Stimulated activated CD4-positive, alpha-beta T cell treated with anti-CD3 and anti-CD28 coated beads, Interleukin-4, amount 100 ng/mL, for 4 hours (primary cell): ENCODE data around the gene PM20D2.
A peak's percentile ranks its signal among the peaks of the same experiment; 100 is the strongest.

Experiments used
- DNase-seq, 2 experiments: peaks; one replicate each; pipeline ENCODE4 v3.0.0-alpha.2; 2020

The PM20D2 gene

DNA sequence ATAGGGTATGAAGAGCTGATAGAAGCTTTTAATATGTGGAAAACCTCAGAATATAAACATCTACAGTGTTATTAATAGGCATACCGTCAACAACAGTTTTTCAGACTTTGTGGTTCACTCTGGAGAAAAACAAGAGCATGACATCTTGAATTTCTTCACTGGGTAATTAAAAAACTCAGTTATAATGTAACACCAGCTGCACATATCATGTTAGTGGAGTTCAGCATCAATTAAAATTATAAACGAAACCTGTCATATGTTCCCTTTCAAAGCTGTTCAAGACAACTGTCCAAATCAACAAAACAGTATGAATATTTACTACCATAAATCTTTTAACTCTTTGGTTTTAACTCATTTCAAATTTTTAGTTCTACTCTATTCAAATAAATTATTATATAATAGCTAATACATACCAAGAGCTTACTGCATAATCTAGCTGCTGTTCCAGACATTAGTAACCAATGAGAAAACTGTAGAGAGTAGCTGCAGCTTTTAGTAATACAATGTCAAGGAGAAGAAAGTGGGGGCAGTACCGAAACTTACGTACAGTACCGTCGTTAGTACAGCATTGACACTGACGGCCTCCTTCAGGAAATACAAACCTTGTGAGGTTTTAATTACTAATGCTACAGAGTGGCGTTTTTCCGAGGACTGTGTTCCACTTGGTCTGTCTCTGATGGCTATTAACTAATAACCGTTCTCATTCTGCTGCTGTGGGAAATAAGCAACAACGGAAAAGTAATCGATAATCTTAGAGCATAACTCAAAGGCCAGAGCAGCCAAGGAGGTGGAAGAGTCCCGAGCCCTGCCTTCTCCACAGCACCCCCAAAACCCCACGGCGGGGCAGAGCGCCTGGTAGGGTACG, 532 bp upstream of the PM20D2 start:
- DNase-seq, result peak in 1 of 2 experiments; percentile 27

DNA sequence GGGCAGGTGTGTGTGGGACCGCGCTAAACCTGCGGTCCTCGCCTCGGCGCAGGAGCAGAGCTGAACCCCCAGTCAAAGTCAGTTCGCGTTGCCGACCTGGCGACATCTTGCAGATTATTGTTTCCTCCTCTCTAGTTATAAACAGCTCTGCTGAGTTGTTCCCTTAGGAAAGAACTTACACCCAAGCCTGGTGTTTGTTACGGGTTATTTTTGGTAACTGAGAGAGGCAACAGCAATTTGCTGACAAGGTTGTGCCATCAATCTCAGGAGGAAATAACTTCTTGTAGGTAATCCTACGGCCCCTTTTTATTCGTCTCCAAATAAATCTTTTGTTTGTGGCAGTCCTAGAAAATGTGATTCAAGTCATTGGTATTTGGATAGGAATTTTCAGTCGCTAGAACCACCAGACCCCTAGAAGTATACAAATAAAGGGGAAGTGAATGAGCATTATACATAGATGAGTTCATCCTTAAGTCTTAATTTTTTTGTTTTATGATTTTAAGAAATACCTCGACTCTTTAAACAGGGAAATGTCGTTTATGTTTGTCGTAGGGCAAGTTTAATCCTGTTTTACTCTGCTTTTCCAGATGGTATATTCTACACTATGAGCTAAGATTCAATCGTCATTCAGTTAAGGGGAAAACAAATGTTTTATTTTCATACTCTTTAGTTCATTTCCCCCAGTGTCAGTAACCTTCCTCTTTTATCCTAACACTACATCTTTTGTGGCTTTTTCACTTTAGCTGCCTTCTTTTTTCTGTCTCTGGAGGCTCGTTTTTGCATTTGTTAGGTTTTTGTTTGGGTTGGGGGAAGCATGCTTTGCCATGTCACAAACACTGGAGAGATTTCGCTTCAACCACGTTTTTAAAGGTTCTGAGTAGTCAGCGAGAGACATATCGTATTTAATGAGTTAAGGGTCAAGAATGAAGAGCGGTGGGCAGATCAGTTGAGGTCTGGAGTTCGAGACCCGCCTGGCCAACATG, 1.2 kb downstream of the PM20D2 start:
- DNase-seq, result peak; percentile 24 to 33

DNA sequence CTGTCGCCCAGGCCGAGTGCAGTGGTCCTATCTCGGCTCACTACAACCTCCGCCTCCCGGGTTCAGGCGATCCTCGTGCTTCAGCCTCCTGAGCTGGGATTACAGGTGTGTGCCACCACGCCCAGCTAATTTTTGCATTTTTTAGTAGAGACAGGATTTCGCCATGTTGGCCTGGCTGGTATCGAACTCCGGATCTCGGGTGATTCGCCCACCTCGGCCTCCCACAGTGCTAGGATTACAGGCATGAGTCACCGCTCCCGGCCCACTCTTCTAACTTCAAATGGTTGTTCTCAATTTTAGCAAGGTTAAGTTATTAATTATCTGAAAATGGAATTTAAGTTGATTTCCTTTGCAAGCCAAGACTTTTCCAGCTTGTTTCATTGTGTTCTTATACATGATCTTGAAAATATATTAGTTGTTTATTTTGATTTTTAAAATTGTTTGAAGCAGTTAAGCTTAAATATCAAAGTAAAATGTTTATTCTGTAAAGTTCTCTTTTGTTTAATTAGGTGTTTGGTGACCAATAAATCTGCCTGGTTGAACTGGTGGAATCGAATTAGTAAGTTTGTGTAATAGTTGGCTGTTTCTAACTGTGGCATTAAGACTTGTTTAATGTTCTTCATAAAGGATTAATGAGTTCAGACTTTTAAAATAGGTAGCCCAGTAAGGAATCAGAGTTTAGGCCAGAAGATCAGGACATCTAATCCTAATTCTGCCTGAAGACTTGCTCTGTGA, 2.3 kb downstream of the PM20D2 start:
- DNase-seq, result peak; percentile 30 to 49

DNA sequence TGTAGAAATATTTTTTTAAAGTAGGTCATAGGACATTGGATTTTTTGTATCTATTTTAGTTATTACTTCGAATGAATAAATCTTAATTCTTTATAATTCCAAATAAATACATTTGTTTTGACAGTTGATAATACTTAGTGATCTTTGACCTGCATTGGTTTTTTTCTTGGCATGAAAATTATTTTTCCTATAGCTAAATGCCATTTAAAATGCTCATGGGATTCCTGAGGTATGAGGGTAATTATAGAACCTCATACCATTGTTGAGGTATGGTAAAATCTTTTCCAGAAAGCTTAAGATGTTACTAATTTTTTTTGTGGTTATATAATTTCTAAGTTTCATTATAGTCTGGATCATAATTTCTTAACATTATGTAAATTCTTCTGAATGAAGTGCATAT, 8.3 kb downstream of the PM20D2 start:
- no peak for DNase-seq

DNA sequence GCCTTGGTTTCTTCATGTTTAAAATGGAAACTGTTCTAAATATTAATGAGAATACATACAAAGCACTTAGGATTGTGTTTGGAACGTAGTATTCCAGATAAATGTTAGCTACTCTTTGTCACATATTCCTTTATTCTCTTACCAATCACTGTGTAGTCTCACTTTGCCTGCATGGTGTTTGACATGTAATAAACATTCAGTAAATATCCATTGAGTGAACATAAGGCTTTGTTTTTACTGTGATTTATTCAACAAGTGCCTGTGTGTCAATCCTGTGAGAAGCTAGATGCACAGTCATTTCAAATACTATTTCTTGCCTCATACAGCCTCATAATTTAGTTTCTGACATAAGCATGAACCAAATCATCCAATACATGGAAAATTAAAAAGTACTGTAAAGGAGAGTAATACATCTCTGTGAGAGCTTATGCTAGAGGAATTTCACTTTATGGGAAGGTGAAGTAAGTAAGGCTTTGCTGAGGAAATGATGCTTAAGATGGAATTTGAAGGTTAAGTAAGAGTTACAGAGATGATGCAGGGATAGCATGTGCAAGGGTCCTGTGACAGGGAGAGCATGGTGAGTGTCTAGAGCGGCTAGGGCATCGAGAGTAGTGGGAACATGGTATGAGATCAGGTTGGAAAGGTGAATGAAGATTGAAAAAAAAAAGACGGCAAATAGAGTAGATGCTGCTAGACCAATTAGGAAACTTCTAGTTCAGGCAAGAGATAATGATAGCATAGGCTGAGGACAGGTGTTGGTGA, 14.7 kb downstream of the PM20D2 start:
- no peak for DNase-seq

DNA sequence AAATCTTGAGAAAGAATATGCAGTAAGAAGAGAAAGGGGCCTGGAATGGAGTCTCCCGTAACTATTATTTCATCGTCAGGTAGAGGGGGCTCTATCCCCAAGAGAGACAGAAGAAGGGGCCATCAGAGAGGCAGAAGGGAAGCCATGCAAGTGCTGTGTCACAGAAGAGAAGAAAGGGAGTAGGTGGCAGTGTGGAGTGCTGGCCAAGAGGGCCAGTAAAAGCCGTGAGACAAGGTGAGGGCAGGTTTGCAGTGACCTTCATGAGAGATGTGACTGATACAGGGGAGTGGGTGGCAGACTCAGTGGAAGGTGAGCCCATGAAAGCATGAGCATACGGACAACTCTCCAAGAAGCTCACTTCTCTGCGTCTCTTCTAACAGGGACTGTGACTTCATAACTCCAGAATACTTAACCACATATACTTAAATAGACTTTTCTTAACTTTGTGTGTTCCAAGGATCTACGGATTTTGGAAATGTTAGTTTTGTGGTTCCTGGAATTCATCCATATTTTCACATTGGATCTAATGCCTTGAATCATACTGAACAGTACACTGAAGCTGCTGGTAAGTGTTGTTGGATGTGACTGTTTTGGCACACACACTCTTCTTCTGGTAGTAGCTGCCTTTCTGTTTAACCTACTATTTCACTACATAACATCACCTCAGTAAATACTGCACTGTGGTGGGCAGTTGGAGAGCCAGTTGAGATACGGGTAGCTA, 15.6 kb downstream of the PM20D2 start:
- DNase-seq, result no peak

DNA sequence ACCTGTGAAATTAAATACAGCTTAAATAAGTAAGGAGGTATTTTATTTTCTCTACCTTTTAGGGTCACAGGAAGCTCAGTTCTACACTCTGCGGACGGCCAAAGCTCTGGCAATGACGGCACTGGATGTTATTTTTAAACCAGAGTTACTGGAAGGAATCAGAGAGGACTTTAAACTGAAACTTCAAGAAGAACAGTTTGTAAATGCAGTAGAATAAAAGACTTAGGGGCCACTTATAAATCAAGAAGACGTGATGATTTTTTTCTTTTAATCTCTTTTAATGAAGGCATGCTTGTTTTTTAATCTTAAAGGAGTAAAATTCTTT, 16.2 kb downstream of the PM20D2 start:
- DNase-seq, result no peak

DNA sequence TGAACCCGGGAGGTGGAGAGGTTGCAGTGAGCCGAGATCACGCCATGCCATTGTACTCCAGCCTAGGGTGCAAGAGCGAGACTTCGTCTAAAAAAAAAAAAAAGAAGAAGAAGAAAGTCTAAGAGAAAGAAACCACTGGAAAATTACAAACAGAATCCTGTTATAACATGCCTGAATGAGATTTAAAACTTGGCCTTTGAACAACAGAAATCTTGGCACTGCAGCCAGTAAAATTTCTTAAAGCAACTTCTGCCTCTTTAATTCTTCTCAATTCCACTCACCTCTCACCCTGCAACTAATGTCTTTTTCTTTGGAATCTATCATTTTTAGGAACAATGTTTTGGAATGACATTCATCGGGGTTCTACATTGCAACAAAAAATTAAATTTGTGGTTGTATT, 26.3 kb downstream of the PM20D2 start:
- DNase-seq, result no peak

DNA sequence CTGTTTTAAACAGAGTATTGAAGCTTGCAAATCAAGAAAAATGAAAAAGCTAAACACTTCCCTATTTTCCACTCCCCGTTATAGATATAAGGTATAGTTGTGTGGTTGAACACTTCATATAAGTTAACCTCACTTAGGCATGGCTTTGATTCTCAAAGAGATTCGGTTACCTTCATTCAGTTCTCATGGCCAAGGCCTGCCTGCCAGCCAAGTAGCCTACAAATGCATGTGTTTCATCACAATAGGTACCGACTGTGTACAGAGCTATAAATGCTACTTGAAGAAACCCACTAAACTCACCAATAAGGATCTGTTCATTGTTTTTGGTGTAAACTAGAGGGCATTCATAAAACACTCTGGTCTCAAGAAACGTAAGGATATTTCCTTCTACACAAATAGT, 27.8 kb downstream of the PM20D2 start:
- no peak for DNase-seq

DNA sequence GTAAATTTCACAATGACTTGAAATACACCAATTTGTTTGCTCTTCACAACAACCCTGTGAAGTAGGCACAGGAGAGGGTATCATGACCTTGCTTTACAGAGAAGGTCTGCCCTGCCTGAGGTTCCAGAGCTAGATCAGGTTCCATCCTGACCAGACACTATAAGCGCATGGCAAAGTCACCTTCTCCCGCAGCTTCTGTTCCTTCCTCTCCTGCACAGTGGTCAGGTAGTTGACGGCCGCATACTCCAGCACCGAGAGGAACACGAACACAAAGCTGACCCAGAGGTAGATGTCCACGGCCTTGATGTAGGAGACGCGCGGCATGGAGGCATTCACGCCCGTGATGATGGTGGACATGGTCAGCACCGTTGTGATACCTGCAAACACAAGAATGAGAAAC, 34.3 kb downstream of the PM20D2 start:
- DNase-seq, result no peak

DNA sequence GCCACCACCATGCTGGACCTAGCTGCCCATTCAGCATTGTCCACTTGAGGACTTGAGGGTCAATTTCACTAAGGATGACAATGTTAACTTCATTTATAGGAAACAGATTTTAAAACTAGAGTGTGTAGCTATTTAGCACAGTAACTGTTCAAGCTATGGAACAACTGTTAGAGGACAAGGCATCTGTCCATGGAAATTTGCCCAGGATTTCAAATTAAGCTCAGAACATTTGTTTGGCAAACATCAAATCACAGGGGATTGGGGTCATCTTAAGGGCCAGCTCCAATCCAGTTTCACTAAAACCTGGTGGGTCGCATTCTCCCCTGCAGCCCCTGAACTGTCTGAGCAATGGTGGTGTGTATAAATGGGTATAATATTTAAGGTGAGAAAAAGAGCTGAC, 35.1 kb downstream of the PM20D2 start:
- no peak for DNase-seq

DNA sequence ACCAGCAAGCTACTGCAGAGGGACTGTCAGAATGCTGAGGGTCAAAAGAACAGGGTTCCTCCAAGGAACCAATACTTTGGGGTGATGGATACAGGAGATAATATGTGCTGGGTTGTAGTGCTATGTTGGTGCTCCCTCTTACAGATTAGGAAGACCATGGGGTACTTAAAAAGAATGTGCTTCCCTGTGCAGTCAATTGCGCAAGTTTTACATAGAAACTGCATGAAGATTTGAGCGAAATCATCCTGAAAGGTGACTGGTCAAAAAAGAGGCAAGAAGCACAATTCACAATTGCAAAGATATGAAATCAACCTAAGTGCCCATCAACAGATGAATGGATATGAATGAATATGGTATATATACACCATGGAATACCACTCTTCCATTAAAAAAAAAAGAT, 37.4 kb downstream of the PM20D2 start:
- no peak for DNase-seq

DNA sequence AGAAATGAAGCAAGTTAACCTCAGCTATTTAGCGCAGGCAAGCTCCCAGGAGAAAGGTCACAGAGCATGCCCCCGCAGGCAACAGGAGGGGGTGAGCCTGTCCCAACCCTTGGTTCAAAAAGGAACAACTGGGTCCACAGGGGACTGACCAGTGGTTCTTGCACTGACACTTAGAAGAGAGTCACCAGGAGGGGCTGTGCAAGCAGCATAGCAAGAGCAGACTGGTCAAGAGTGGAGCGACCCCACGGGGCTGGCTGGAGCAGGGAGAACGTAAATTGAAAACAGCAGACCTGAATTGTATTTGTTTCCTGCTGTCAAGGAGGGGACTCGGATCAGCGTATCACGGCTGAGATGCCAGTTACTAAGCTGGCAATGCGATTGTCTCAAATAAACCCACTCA, 38.5 kb downstream of the PM20D2 start:
- no peak for DNase-seq

DNA sequence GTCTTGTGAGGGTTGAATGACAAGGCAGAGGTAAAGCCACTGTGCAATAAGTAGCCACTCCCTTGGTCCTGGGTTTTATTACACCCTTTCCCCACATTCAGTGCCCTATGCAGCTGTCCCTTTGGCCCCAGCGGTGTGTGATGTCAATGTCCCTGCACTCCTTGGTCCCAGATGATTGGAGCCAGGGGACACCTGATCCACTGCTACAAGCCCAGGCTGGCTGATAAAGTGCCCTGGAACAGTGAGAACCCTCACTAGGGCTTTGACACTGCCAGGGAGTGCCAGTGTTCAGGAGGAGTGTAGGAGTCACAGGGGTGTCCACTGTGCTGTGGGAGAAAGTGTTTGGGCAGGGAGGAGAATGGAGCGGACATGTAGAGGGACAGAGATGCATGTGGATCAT, 40.9 kb downstream of the PM20D2 start:
- DNase-seq, result no peak

DNA sequence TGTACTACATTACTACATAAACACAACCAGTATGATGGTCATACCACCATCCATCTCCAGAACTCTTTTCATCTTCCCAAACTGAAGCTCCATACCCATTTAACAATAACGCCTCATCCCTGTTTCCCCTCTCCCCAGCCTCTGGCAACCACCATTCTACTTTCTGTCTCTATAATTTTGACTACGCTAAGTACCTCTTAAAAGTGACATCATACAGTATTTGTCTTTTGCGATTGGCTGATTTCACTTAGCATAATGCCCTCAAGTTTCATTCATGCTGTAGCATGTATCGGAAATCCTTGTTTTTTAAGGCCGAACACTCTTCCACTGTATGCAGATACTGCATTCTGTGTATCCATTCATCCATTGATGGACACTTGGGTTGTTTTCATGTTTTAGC, 41.6 kb downstream of the PM20D2 start:
- no peak for DNase-seq

DNA sequence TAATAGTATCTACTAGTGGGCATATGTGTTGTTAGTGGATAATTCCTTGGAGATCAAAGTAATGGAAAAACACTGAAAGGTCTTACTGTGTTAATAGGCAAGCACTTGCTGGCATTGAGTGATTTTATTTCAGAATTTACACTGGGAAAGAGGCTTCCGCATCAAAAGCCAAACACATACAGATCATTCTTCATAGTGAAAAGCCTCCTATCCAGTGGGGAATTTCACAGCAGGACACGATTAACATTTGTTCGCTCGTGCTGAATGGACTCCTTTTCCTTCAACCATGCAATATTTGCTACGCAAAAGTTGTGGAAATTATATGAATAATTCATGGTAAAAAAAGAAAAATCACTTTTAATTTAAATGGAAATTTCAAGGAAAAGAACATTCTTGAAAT, 44.9 kb downstream of the PM20D2 start:
- DNase-seq, result no peak

DNA sequence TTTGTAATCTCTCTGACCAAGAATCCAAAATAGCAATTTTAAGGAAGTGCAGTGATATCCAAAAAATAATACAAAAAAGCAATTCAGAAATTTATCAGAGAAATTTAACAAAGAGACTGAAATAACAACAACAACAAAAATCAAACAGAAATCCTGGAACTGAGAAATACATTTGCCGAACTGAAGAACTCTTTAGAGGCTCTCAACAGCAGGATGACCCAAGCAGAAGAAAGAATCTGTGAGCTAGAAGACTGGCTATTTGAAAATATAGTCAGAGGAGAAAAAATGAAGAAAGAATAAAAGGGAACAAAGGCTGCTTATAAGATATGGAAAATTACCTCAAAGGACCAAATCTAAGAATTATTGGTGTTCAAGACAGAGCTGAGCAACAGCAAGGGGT, 48.7 kb downstream of the PM20D2 start:
- DNase-seq, result no peak

DNA sequence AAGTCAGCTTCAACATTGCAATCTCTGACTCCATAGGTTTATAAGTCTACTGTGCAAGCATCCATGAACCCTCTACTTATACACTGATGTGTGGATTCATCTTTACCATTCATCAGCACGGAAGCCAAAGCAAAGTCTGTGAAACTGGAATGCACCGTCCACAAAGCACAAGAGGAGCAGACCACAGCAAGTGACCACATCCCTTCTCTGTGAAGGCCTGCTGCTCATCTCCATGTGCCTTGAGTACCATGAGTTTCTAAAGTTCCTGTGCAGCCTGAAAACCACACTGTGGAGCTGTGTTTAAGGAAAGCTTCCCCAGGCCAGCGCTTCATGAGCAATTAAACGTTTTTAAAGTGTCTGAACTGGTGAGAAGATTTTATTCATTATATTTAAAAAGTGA, 51.3 kb downstream of the PM20D2 start:
- DNase-seq, result no peak

DNA sequence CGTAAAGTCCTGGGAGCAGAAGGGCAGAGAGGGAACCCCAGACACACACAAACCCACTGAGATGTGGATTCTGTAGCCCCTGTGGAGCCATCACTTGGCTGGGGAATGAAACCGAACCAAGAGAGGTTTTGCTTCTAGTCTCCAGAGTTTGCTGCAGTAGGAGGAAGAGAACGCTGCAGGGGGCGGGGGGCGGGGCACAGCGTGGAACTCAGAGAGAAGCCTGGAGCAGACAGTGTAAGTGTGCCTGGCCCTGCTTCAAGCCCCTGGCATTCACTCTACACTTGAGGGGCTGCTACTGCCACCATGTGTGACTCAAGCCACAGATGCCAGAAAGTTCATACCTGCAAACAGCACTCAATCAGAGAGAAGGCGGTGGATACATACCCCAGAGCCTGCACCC, 52.4 kb downstream of the PM20D2 start:
- DNase-seq, result no peak

DNA sequence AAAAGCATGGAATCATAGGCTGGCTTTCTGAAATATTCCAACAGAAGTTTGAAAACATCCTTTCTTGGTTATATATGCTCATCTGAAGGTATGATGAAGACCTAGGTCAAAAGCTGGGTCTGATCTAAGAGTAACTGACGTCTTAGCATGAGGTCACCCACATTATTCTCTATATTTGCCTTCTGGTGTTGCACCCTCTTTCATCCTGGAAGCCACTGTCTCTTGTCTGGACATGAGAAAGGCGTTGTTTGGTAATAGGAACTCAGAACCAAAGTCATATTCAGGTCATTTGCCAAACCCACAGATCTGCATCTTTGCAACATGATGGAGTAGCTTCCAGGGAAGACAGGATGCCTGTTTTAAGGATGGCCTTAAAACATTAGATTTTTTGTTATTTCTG, 53.7 kb downstream of the PM20D2 start:
- no peak for DNase-seq

DNA sequence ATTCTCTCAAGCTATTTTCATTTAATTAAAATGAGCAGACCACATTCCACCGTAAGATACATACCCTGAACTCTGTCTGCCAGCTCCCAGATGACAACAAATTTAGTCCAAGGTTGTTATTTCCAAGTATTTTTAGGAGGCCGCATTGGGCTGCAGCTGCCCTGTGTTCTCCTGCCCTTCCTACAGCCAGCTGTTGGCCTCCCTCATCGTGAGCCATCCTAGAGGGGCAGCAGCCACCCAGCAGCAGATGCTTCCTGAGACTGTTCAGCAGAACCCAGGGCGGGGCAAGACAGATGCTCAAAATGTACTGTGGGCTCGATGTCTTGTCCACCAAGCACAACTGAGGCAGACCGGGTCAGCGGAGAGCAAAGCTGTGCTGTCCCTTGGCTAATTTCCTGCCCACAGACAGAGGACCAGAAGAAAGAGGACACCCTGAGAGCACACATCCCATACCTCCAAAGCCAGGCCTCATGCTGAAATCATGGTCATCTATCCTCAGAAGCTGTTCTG, 54.9 kb downstream of the PM20D2 start:
- DNase-seq, result no peak

DNA sequence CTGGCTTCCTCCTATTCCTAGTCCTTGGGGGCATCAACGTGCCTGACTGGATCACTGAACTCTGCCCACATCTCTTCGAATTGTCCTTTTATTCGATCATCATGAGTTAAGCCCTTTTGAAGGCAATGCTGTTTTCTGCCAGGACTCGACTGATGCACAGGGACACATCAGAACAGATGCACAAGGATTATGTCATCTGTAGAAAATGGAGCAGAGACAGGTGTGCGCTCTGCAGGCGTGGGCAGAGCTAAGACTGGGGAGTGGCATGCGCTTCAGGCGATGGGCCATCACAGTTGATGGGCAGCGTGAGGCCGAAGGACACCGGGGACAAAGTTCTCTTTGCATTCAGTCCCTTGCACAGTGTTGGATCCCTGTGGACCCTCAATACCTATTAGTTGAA, 58.2 kb downstream of the PM20D2 start:
- DNase-seq, result no peak
